CD4-positive, alpha-beta T cell treated with Interleukin-2 at 100 ng/mL for 4 hours (primary cell): ENCODE results near the gene MCF2L.
"Not testable (repeated sequence)": the region's sequence is repeated elsewhere in the genome, so short reads cannot be mapped to it uniquely, and the experiment has no call there.

Experiments used
- DNase-seq: peaks from one replicate; pipeline ENCODE4 v3.0.0-alpha.2; 2020; ENCODE audit warnings: low spot score

The MCF2L gene

GRCh38 chr13:113065406-113066141, 96.6 kb downstream of the MCF2L start:
- DNase-seq, result no peak

- no peak for DNase-seq
Measured at GRCh38 chr13:113066142-113066455, 97.1 kb downstream of the MCF2L start.

- no peak for DNase-seq
Measured at GRCh38 chr13:113066746-113067145, 97.7 kb downstream of the MCF2L start.

GRCh38 chr13:113069861-113070805, 101.1 kb downstream of the MCF2L start:
- DNase-seq, result no peak

DNA sequence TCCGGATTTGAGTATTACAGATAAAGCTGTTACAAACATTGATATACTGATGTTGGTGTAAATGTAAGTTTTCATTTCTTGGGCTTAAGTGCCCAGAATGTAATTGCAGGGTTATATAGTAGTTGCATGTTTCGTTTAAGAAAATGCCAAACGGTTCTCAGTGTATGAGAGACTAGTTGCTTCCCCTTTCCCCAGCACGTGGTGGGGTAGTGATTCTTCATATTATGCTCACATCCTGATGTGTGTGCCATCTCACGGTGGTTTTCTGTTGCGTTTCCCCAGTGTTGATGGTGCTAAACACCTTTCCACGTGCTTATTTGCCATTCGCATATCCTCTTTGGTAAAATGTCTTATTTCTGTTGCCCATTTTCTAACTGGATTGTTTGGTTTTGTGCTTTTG, 101.8 kb downstream of the MCF2L start:
- DNase-seq, result no peak

DNA sequence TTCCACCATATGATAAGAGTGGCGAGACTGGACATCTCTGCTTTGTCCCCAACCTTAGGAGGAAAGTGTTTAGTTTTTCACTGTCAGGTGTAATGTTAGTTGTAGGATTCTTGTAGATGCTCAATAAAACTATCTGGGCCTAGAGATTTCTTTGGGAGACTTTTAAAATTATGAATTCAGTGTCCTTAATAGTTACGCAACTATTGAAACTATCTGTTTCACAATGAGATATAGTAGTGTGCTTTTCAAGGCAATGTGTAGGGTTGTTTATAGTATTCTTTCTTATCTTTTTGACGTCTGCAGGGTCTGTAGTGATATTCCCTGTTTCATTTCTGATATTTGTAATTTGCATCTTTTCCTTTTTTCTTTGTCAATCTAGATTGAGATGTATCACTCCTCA, 103.4 kb downstream of the MCF2L start:
- DNase-seq, result no peak

- no peak for DNase-seq
Measured at GRCh38 chr13:113073942-113074341, 104.9 kb downstream of the MCF2L start.

DNA sequence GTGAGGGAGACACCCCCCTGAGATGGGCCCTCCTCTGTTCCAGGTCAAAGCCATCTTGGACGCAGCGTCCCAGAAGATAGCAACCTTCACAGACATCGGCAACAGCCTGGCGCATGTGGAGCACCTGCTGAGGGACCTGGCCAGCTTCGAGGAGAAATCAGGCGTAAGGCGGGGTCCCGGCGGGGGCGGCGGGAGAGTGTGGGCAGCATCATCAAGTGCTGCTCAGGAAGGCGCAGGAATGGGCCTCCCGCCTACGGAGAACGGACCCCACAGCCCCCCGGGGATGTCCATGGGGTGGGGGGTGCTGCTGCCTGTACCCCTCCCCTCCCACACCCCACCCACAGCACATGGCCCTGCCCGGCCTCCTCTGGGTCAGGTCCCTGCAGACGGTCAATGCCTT, 105.4 kb downstream of the MCF2L start:
- no peak for DNase-seq

- DNase-seq, result no peak
Measured at GRCh38 chr13:113074876-113075275, 105.9 kb downstream of the MCF2L start.

DNA sequence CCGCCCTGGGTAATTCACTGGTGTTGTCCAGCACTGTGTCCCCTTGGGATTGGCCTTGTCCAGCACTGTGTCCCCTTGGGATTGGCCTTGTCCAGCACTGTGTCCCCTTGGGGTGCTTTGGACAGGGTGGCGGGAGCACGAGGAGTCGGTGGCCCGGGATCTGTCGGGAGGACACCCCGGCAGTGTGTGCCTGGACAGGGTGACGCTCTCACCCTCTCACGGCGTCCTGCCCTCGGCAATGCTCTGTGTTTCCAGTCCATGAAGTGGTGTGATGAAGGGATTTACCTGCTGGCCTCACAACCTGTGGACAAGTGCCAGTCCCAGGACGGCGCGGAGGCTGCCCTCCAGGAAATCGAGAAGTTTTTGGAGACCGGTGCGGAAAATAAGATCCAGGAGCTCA, 106.7 kb downstream of the MCF2L start:
- no peak for DNase-seq

GRCh38 chr13:113076681-113077401, 107.8 kb downstream of the MCF2L start:
- no peak for DNase-seq

GRCh38 chr13:113077566-113077952, 108.5 kb downstream of the MCF2L start:
- DNase-seq, result no peak

- DNase-seq, result no peak
Measured at GRCh38 chr13:113077953-113078901, 109.2 kb downstream of the MCF2L start.

DNA sequence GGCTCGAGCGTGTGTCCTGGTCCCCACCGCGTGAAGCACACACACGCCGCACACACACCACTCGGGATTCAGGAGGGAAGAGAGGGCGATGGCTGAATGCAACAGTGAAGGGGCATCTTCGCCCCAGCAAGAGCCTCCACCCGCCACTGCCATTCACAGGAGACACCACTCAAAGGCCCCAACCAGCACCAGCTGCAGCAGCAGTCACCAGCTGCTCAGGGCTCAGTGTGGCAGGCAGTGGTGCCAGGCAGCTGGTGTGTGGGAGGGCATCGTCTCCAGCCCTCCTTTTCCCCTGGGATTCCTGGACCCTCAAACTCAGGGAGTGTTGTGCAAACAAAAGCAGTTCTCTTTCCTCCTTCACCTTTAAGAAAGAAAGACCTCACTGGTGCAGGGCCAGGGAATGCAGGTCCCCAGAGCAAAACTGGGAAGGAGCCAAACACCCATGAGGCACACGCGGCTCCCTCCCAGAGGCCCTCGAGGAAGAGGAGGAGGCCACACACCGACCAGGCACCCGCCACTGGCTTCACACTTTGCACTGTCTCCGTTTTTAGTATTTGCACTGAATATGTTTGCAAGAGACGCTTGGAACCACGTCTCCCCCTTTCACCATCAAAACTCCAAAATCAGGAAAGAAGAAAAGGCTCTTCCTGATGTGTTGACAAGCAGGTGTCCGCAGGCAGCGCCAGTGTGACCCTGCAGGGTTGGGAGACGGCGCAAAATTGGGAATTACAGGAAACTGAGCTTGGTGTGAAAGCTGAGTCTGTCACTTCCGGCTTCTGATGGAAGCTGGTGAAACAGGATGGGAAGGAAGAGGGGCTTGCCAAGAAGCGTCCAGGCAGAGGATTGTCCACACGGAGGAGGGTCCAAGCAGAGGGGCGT, 110.1 kb downstream of the MCF2L start:
- DNase-seq, result no peak

DNA sequence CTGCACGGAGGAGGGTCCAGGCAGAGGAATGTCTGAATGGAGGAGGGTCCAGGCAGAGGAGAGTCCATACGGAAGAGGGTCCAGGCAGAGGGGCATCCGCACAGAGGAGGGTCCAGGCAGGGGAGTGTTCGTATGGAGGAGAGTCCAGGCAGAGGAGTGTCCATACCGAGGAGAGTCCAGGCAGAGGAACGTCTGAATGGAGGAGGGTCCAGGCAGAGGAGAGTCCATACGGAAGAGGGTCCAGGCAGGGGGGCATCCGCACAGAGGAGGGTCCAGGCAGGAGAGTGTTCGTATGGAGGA, 110.7 kb downstream of the MCF2L start:
- DNase-seq, result not testable (repeated sequence)

- DNase-seq, result no peak
Measured at GRCh38 chr13:113080361-113080831, 111.4 kb downstream of the MCF2L start.

DNA sequence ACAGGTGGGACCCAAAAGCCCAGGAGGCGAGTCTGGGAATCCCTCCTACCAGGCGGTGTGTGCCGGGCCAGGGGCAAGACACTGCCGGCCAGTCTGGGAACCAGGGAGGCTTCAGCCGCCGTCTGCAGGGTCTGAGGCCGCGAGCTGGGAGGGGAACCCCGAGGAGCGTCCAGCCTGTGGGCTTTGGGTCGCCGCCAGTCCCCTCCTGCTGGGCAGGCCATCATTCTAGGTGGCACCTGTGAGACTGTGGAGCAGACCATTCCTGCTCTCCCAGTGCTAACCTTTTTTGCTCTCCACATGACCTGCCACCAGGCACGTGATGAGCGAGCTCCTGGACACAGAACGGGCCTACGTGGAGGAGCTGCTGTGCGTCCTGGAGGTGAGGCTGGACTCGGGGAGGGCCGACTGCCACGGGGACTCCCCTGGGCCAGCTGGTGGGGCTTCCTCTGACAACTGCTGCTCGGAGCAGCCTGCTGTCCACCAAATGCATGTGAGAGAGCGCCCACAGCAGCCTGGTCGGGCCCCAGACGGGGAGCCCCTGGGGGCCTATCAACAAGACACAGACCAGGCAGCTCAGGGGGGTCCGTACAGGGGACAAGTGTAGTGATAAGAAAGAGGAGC, 112.0 kb downstream of the MCF2L start:
- DNase-seq, result no peak

DNA sequence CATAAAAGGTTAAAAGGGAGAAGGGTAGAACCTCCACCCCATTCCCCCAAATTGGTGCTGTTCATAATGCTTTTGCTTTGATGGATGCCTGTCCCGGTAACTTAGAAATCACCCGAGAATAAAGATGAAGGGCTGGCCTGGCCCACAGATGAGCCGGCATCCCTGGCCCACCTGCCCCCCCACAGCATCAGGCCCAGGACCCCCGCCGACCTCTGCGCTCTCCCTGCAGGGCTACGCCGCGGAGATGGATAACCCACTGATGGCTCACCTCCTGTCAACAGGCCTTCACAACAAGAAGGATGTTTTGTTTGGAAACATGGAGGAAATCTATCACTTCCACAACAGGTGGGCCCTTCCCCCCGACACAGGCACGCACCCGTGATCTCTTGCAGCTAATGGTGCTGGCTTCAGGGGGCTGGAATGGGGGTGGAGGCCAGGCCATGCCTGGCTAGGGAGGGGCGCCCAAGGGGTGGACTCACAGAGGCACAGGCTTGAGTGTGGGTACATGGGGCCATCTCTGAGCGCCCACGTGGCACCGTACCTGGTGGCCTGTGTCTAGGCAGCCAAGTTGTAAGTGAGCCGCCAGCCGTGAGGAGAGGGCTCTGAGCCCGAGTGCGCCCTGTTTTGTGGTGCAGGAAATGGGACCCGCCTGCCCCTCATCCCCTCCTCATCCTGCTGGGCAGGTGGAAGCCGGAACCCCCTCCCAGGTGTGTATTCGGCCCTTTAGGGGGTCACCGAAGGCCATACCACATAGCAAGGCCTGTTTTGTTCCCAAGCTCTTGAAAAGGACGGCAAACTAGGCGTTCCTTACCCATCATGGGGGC, 113.4 kb downstream of the MCF2L start:
- DNase-seq, result no peak

GRCh38 chr13:113083022-113083373, 114.0 kb downstream of the MCF2L start:
- no peak for DNase-seq
